Astrocyte (in vitro differentiated cells and primary cell): ENCODE measurements around the gene DEFB113. TPM values are rescaled to one million over a fixed set of nuclear protein-coding genes. Genes with fewer than 3 reads are reported as not detected.

Source experiments
- DNase-seq: peaks from one replicate; pipeline ENCODE4 v3.0.0-alpha.2; 2010; ENCODE audit warnings: low read depth
- FAIRE-seq: peaks from 2 replicates; lab custom pipeline; 2011; peaks lifted over from hg19 to GRCh38; lab: Jason Lieb, UNC
- H2AFZ ChIP-seq: 2 replicates; pipeline ENCODE4 v1.6.0; 2012; ENCODE audit warnings: low read depth, low read length, inconsistent platforms
- H3K27ac ChIP-seq: 2 replicates; pipeline ENCODE4 v1.5.1; 2011; ENCODE audit warnings: low read depth, low read length, inconsistent platforms
- H3K27me3 ChIP-seq: 2 replicates; pipeline ENCODE4 v1.6.0; 2011; ENCODE audit warnings: low read length, inconsistent platforms; ENCODE audit not compliant: insufficient read depth
- H3K36me3 ChIP-seq: 2 replicates; pipeline ENCODE4 v1.5.1; 2011; ENCODE audit warnings: low read length, inconsistent platforms; ENCODE audit not compliant: insufficient read depth
- H3K4me1 ChIP-seq: 2 replicates; pipeline ENCODE4 v1.5.1; 2011; ENCODE audit warnings: low read length, inconsistent platforms; ENCODE audit not compliant: insufficient read depth
- H3K4me2 ChIP-seq: 2 replicates; pipeline ENCODE4 v1.6.0; 2012; ENCODE audit warnings: low read length, inconsistent platforms
- H3K4me3 ChIP-seq: 2 replicates; pipeline ENCODE4 v1.5.1; 2011; ENCODE audit warnings: low read depth, mild to moderate bottlenecking, low read length, inconsistent platforms; ENCODE audit not compliant: insufficient read depth
- H3K79me2 ChIP-seq: 2 replicates; pipeline ENCODE4 v1.6.0; 2012; ENCODE audit warnings: mild to moderate bottlenecking, low read length, inconsistent platforms; ENCODE audit not compliant: insufficient read depth
- H3K9ac ChIP-seq: 2 replicates; pipeline ENCODE4 v1.6.0; 2012; ENCODE audit warnings: mild to moderate bottlenecking, low read length, inconsistent platforms
- H3K9me3 ChIP-seq: 2 replicates; pipeline ENCODE4 v1.5.1; 2012; ENCODE audit warnings: low read depth, mild to moderate bottlenecking, low read length, inconsistent platforms; ENCODE audit not compliant: insufficient read depth
- H4K20me1 ChIP-seq: 2 replicates; pipeline ENCODE4 v1.6.0; 2012; ENCODE audit warnings: low read length, inconsistent platforms; ENCODE audit not compliant: insufficient read depth
- H3K27ac Mint-ChIP-seq: one replicate; pipeline ENCODE4 v1.8.0; 2021; ENCODE audit warnings: mild to moderate bottlenecking, mixed read lengths; ENCODE audit not compliant: unreplicated experiment
- H3K27me3 Mint-ChIP-seq: one replicate; pipeline ENCODE4 v1.8.0; 2021; ENCODE audit warnings: low read depth, mixed read lengths; ENCODE audit not compliant: unreplicated experiment
- H3K36me3 Mint-ChIP-seq: one replicate; pipeline ENCODE4 v1.8.0; 2021; ENCODE audit warnings: low read depth, mixed read lengths; ENCODE audit not compliant: unreplicated experiment
- H3K4me1 Mint-ChIP-seq: one replicate; pipeline ENCODE4 v1.8.0; 2021; ENCODE audit warnings: low read depth, mixed read lengths; ENCODE audit not compliant: unreplicated experiment
- H3K4me3 Mint-ChIP-seq: one replicate; pipeline ENCODE4 v1.8.0; 2021; ENCODE audit warnings: mild to moderate bottlenecking, moderate library complexity, mixed read lengths; ENCODE audit not compliant: unreplicated experiment
- H3K9me3 Mint-ChIP-seq: one replicate; pipeline ENCODE4 v1.8.0; 2021; ENCODE audit warnings: mild to moderate bottlenecking, mixed read lengths; ENCODE audit not compliant: unreplicated experiment
- CTCF ChIP-seq: IDR thresholded peaks from 2 replicates; pipeline ENCODE4 v1.5.1; 2011; ENCODE audit warnings: low read depth, mild to moderate bottlenecking, inconsistent platforms, low read length, moderate library complexity; ENCODE audit not compliant: insufficient read depth
- EZH2 ChIP-seq: IDR thresholded peaks from 2 replicates; pipeline ENCODE4 v1.6.1; 2012; ENCODE audit warnings: mild to moderate bottlenecking, low read length, inconsistent platforms; ENCODE audit not compliant: insufficient read depth
- total RNA-seq: library from RNA; stranded (reverse); gene quantifications from 2 replicates; pipeline ENCODE4 v1.2.1, GENCODE V29; 2021

Gene DEFB113
- total RNA-seq, 1 donor from 2014 or later = not detected

- peaks cover 3% of the 10 kb centered on the region for H3K27me3 Mint-ChIP-seq
- no peaks in the 10 kb centered on the region for H3K36me3 Mint-ChIP-seq
- no peak for DNase-seq
- Histone ChIP-seq H3K9me3 (no peaks in the 10 kb centered on the region), H3K4me2 (no peak overlapping the region), H3K4me3 (no peak overlapping the region), H3K79me2 (no peaks in the 10 kb centered on the region), H3K9ac (no peak overlapping the region), H3K27me3 (no peaks in the 10 kb centered on the region), H3K27ac (no peak overlapping the region), H3K4me1 (no peaks in the 10 kb centered on the region), H2AFZ (no peak overlapping the region), H3K36me3 (no peaks in the 10 kb centered on the region), H4K20me1 (no peaks in the 10 kb centered on the region)
- no peaks in the 10 kb centered on the region for H3K4me1 Mint-ChIP-seq
- FAIRE-seq = no peak
- H3K27ac Mint-ChIP-seq = no peak overlapping the region
- H3K9me3 Mint-ChIP-seq = no peaks in the 10 kb centered on the region
- no peak overlapping the region for H3K4me3 Mint-ChIP-seq
- TF ChIP-seq EZH2 = no peak
- TF ChIP-seq CTCF = no peak
Measured at GRCh38 chr6:49929340-49929739, 40.1 kb downstream of the DEFB113 start.

- no peak overlapping the region for H3K9ac ChIP-seq
- H3K9me3 ChIP-seq = no peaks in the 10 kb centered on the region
- H3K4me3 ChIP-seq = no peak overlapping the region
- H3K79me2 ChIP-seq = no peaks in the 10 kb centered on the region
- H3K27me3 Mint-ChIP-seq = no peaks in the 10 kb centered on the region
- no peak overlapping the region for H3K4me2 ChIP-seq
- DNase-seq (no peak), FAIRE-seq (no peak)
- no peaks in the 10 kb centered on the region for H3K36me3 ChIP-seq
- TF ChIP-seq CTCF (no peak), EZH2 (no peak)
- no peak overlapping the region for H3K27ac ChIP-seq
- H3K27me3 ChIP-seq = no peaks in the 10 kb centered on the region
- H3K36me3 Mint-ChIP-seq = no peaks in the 10 kb centered on the region
- no peaks in the 10 kb centered on the region for H4K20me1 ChIP-seq
- no peak overlapping the region for H3K4me3 Mint-ChIP-seq
- H3K9me3 Mint-ChIP-seq = no peaks in the 10 kb centered on the region
- H3K4me1 ChIP-seq = no peaks in the 10 kb centered on the region
- no peak overlapping the region for H3K27ac Mint-ChIP-seq
- H3K4me1 Mint-ChIP-seq = no peaks in the 10 kb centered on the region
- no peak overlapping the region for H2AFZ ChIP-seq
Measured at GRCh38 chr6:49923826-49924225, 45.6 kb downstream of the DEFB113 start.

- no peaks in the 10 kb centered on the region for H3K4me1 ChIP-seq
- FAIRE-seq = no peak
- H4K20me1 ChIP-seq = no peaks in the 10 kb centered on the region
- H3K36me3 ChIP-seq = no peaks in the 10 kb centered on the region
- H2AFZ ChIP-seq = no peak overlapping the region
- no peak for TF ChIP-seq EZH2
- no peak for TF ChIP-seq CTCF
- Mint-ChIP-seq H3K36me3 (no peaks in the 10 kb centered on the region), H3K27ac (no peak overlapping the region), H3K4me1 (no peaks in the 10 kb centered on the region), H3K9me3 (no peaks in the 10 kb centered on the region), H3K27me3 (no peaks in the 10 kb centered on the region), H3K4me3 (no peak overlapping the region)
- no peak for DNase-seq
- H3K9me3 ChIP-seq = no peaks in the 10 kb centered on the region
- H3K4me2 ChIP-seq = no peak overlapping the region
- H3K4me3 ChIP-seq = no peak overlapping the region
- H3K27ac ChIP-seq = no peak overlapping the region
- H3K9ac ChIP-seq = no peak overlapping the region
- no peaks in the 10 kb centered on the region for H3K79me2 ChIP-seq
- H3K27me3 ChIP-seq = no peaks in the 10 kb centered on the region
Measured at GRCh38 chr6:49919935-49920644, 49.3 kb downstream of the DEFB113 start.
